Measurements from ENCODE around the gene UACA.

DNA sequence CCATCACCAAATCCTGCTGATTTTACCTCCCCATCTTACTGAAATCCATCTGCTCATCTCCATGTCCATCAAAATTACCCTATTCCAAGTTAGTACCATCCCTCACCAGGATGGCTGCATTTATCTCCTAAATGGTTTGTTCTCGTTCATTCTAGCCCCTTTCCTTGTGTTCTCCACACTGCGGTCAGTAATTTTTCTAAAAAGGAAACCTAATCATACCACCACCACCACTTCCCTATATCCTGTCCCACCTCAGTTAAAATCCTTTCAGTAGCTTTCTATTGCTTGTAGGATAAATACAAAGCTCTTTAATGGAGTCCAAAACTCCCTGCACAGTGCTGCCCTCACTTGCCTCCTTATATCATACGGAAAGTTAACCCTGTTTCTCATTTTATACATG lies 51.1 kb downstream of the UACA start:
- TF ChIP-seq POLR2A (IDR thresholded peaks at IDR 0.05; ENCODE audit: low read depth, low read length) (no peak), POLR2AphosphoS5 (IDR thresholded peaks at IDR 0.05; ENCODE audit: low read depth, low read length) (no peak), SPI1 (IDR thresholded peaks at IDR 0.05; ENCODE audit: low read depth, low read length) (no peak), TAF1 (IDR thresholded peaks at IDR 0.05; ENCODE audit: low read depth, low read length) (no peak), PAX5 (IDR thresholded peaks at IDR 0.05; ENCODE audit: insufficient read depth, low read length, severe bottlenecking) (no peak), POU2F2 (IDR thresholded peaks at IDR 0.05; ENCODE audit: low read depth, low read length) (no peak)

All from GM12891 (cell line).